ENCODE results near the gene PTPRM.

GRCh38 chr18:8218197-8218596, 651.1 kb downstream of the PTPRM start:
- TF ChIP-seq EZH2phosphoT487 (IDR thresholded peaks at IDR 0.05; ENCODE audit: insufficient read depth, low read depth): no peak
- TF ChIP-seq EZH2 (IDR thresholded peaks at IDR 0.05; ENCODE audit: insufficient read depth, poor library complexity, severe bottlenecking): no peak
